Smooth muscle cell (in vitro differentiated cells): ENCODE measurements around the gene HOXC10. TPM values are rescaled to one million over a fixed set of nuclear protein-coding genes. Genes with fewer than 3 reads are reported as not detected.
A peak's percentile ranks its signal among the peaks of the same experiment; 100 is the strongest.

Experiments used
- DNase-seq: peaks from one replicate; lab custom pipeline; 2025; ENCODE audit not compliant: unreplicated experiment; lab: John Stamatoyannopoulos, UW
- H2AFZ ChIP-seq: fragments of 200-600 bp; sonication (generic); 2 replicates; pipeline ENCODE4 v1.6.0; 2016; ENCODE audit warnings: antibody characterized with exemption, low read depth, mild to moderate bottlenecking
- H3F3A ChIP-seq: fragments of 200-600 bp; sonication (generic); 2 replicates; pipeline ENCODE4 v1.6.0; 2017; ENCODE audit warnings: antibody characterized with exemption, low read depth
- H3K27ac ChIP-seq: fragments of 200-600 bp; sonication (generic); 2 replicates; pipeline ENCODE4 v1.5.1; 2016; ENCODE audit warnings: low read depth, mild to moderate bottlenecking
- H3K27me3 ChIP-seq: fragments of 200-600 bp; sonication (generic); 2 replicates; pipeline ENCODE4 v1.6.1; 2016; ENCODE audit warnings: low read depth, mild to moderate bottlenecking
- H3K36me3 ChIP-seq: fragments of 200-600 bp; sonication (generic); 2 replicates; pipeline ENCODE4 v1.5.1; 2016; ENCODE audit warnings: low read depth
- H3K4me1 ChIP-seq: fragments of 200-600 bp; sonication (generic); 2 replicates; pipeline ENCODE4 v1.5.1; 2016; ENCODE audit warnings: low read depth
- H3K4me2 ChIP-seq: fragments of 200-600 bp; sonication (generic); 2 replicates; pipeline ENCODE4 v1.6.0; 2016; ENCODE audit warnings: mild to moderate bottlenecking
- H3K4me3 ChIP-seq: fragments of 200-600 bp; sonication (generic); 2 replicates; pipeline ENCODE4 v1.5.1; 2016; ENCODE audit warnings: mild to moderate bottlenecking
- H3K79me2 ChIP-seq: fragments of 200-600 bp; sonication (generic); 2 replicates; pipeline ENCODE4 v1.6.0; 2016; ENCODE audit warnings: low read depth, mild to moderate bottlenecking
- H3K9ac ChIP-seq: fragments of 200-600 bp; sonication (generic); 2 replicates; pipeline ENCODE4 v1.6.0; 2016; ENCODE audit warnings: low read depth
- H3K9me3 ChIP-seq: fragments of 200-600 bp; sonication (generic); replicated peaks from 2 replicates; pipeline ENCODE4 v1.5.1; 2016; ENCODE audit warnings: low read depth
- H4K20me1 ChIP-seq: fragments of 200-600 bp; sonication (generic); 2 replicates; pipeline ENCODE4 v1.6.0; 2016; ENCODE audit warnings: low read depth
- WGBS: methylation state at CpG from one replicate; pipeline ENCODE4 v1.1.7; 2016; ENCODE audit warnings: low lambda C conversion rate; 5-methylcytosine and 5-hydroxymethylcytosine counted together
- polyA plus RNA-seq: library from polyadenylated mRNA; unstranded; fragments of >200 nt; fragmentation: Nextera tagmentation; extraction: Ambion mirVana; gene quantifications from 2 replicates; pipeline ENCODE4 v1.2.1, GENCODE V29; 2016
- total RNA-seq: library from RNA; depleted of rRNA; stranded (reverse); fragments of >200 nt; gene quantifications from 2 replicates; pipeline ENCODE4 v1.2.3, GENCODE V29; 2014
- TF ChIP-seq, protein P1 (sequence below): fragments of 200-600 bp; sonication (generic); IDR thresholded peaks from 2 replicates; pipeline ENCODE4 v1.5.1; 2017; ENCODE audit warnings: borderline replicate concordance, mild to moderate bottlenecking, antibody characterized with exemption; ENCODE audit not compliant: insufficient read depth, poor library complexity, severe bottlenecking

The HOXC10 gene
- total and polyA plus RNA-seq, 2 experiments from 2014 or later: 0.66 TPM; not detected in 1

DNA sequence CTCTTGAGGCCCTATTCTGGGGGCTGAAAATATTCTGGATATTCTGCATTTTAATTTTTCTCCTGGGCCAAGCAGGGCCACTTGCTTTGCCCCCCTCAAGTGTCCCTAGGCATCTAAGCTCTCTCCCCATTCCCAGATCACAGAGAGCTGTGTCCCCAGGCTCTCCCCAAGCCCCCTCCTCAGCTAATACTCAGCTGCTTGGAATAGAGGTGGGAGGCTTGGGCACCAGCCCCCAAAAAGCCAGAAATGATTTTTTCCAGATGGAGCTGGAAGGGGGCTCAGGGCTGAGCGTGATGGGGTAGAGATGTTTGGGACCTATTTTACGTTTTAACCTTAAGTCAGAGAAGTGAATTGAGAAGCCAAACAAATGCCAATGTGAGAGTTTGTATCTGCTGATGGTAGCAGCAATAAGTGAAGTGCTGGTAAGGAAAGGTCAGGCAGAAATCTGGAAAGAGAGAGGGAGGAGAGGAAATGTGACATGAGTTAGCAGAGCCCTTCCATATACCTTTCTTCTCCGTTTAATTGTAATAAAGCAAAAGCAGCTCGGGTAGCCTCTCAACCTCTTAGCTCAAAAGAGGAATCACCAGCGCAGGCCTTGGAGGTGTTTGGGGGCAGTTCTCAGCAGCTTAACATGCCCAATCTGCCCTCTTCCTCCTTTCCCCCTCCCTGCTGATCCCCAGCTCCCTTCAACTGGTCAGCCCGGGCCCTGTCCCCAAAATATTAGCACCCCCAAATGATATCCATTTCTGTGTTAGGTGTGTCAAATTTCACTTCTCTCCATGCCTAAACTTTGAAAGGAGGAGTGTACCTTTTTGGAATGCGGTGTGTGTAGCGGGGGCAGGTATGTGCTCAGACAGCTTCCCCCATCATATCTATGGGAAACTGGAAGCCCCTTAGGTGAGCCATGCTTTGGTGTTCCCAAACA is 38.3 kb downstream of the HOXC10 start:
- no peak overlapping the region for H2AFZ ChIP-seq
- H3K27me3 ChIP-seq: peaks cover 97% of the 10 kb centered on the region
- H3K9me3 ChIP-seq: no peaks in the 10 kb centered on the region
- no peaks in the 10 kb centered on the region for H4K20me1 ChIP-seq
- H3F3A ChIP-seq: no peaks in the 10 kb centered on the region
- no peaks in the 10 kb centered on the region for H3K36me3 ChIP-seq
- H3K9ac ChIP-seq: no peak overlapping the region
- H3K79me2 ChIP-seq: peaks cover 43% of the 10 kb centered on the region
- H3K4me3 ChIP-seq: no peak overlapping the region
- DNase-seq: no peak
- H3K4me2 ChIP-seq: peak overlapping the region; percentile 37
- H3K4me1 ChIP-seq: peaks cover 6% of the 10 kb centered on the region
- H3K27ac ChIP-seq: no peak overlapping the region
- WGBS: 30% methylated on average over 8 of the region's 8 CpGs
- TF ChIP-seq, protein P1, sequence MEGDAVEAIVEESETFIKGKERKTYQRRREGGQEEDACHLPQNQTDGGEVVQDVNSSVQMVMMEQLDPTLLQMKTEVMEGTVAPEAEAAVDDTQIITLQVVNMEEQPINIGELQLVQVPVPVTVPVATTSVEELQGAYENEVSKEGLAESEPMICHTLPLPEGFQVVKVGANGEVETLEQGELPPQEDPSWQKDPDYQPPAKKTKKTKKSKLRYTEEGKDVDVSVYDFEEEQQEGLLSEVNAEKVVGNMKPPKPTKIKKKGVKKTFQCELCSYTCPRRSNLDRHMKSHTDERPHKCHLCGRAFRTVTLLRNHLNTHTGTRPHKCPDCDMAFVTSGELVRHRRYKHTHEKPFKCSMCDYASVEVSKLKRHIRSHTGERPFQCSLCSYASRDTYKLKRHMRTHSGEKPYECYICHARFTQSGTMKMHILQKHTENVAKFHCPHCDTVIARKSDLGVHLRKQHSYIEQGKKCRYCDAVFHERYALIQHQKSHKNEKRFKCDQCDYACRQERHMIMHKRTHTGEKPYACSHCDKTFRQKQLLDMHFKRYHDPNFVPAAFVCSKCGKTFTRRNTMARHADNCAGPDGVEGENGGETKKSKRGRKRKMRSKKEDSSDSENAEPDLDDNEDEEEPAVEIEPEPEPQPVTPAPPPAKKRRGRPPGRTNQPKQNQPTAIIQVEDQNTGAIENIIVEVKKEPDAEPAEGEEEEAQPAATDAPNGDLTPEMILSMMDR: no peak

DNA sequence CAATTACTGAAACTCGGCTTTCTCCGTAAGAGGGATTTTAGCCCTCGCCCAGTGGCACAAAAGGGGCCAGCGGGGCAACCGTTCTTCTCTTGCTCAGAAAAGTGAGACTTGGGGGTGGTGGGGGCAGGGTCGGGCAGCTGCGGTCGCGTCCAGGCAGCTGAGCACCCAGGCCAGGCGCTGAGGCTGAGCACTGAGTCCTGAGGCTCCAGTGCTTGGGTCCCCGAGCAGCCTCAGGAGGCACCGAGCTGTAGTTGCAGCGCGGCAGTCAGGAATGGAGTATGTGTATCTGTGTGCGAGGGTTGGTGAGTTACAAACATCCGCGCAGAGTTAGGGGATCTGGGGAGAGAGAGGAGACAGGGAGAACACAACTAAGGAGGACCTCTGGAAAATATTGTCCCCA is 39.2 kb downstream of the HOXC10 start:
- H3K79me2 ChIP-seq: peaks cover 43% of the 10 kb centered on the region
- WGBS: 7% methylated on average over 17 of the region's 17 CpGs
- H3K36me3 ChIP-seq: no peaks in the 10 kb centered on the region
- H3K4me1 ChIP-seq: peaks cover 6% of the 10 kb centered on the region
- no peak overlapping the region for H2AFZ ChIP-seq
- DNase-seq: no peak
- peak overlapping the region; percentile 37 for H3K4me2 ChIP-seq
- H3K9me3 ChIP-seq: no peaks in the 10 kb centered on the region
- no peak overlapping the region for H3K9ac ChIP-seq
- H4K20me1 ChIP-seq: no peaks in the 10 kb centered on the region
- peak overlapping the region; percentile 6 for H3K4me3 ChIP-seq
- peaks cover 100% of the 10 kb centered on the region for H3K27me3 ChIP-seq
- no peaks in the 10 kb centered on the region for H3F3A ChIP-seq
- no peak overlapping the region for H3K27ac ChIP-seq
- TF ChIP-seq, protein P1: no peak

DNA sequence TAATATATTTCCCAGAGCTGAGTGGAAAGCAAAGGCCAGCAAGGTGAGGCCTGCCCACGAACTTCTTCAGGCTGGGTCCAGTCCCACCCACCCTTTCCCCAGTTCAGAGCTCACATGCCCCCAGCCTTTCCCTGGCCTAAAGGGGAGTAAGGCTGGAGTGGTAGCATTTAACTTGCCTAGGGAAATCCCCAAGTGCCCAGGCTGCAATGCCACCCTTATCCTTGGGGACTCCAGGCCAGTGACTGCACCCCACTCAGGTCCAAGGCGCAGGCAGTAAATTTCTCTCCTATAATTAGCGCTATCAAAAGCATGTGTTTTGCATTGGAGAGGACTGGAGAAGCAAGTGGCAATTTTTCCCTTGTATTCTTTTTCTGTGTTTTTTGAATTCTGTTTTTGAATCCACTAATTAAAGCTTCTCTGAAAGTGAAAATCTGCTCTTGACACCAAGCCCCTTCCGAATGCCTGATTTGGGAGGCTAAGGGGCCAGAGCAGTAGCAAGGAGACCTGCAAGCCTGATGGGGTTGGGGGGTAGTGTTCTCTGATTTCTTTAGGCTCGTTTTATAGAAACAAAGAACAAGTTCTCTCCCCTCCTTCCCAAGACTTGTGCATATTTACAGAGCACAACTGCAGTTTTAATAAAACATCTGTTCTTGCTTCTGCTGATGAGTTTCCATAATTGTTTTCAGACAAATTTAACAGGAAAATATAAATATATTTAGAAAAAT is 39.8 kb downstream of the HOXC10 start:
- Histone ChIP-seq H3K27ac (no peak overlapping the region), H3F3A (no peaks in the 10 kb centered on the region), H3K4me3 (no peak overlapping the region), H3K9ac (no peak overlapping the region), H3K36me3 (no peaks in the 10 kb centered on the region), H3K79me2 (peaks cover 43% of the 10 kb centered on the region), H3K4me2 (peak overlapping the region; percentile 37), H3K9me3 (no peaks in the 10 kb centered on the region), H3K4me1 (peaks cover 6% of the 10 kb centered on the region), H4K20me1 (no peaks in the 10 kb centered on the region), H2AFZ (no peak overlapping the region), H3K27me3 (peaks cover 100% of the 10 kb centered on the region)
- WGBS: 39% methylated on average over 5 of the region's 5 CpGs
- DNase-seq: no peak
- TF ChIP-seq, protein P1: no peak
